Osteoblast (primary cell): ENCODE results near the gene CACNA2D1. TPM values are rescaled to one million over a fixed set of nuclear protein-coding genes. Genes with fewer than 3 reads are reported as not detected.

Source experiments
- DNase-seq: peaks from one replicate; pipeline ENCODE4 v3.0.0; 2011; ENCODE audit warnings: low spot score, mixed read lengths; ENCODE audit not compliant: insufficient read length; ENCODE audit errors: missing footprints
- H2AFZ ChIP-seq: 2 replicates; pipeline ENCODE4 v1.6.0; 2011; ENCODE audit warnings: mild to moderate bottlenecking, low read length
- H3K27ac ChIP-seq: 2 replicates; pipeline ENCODE4 v1.5.1; 2011; ENCODE audit warnings: mild to moderate bottlenecking, low read depth, low read length, moderate library complexity
- H3K27me3 ChIP-seq: 2 replicates; pipeline ENCODE4 v1.6.0; 2012; ENCODE audit warnings: mild to moderate bottlenecking, control low read depth, inconsistent platforms, low read length, moderate library complexity; ENCODE audit not compliant: insufficient read depth
- H3K36me3 ChIP-seq: 2 replicates; pipeline ENCODE4 v1.5.1; 2011; ENCODE audit warnings: mild to moderate bottlenecking, low read length, control low read depth, moderate library complexity; ENCODE audit not compliant: insufficient read depth
- H3K4me1 ChIP-seq: 2 replicates; pipeline ENCODE4 v1.5.1; 2011; ENCODE audit warnings: mild to moderate bottlenecking, low read length, control low read depth, moderate library complexity; ENCODE audit not compliant: insufficient read depth
- H3K4me2 ChIP-seq: 2 replicates; pipeline ENCODE4 v1.6.0; 2011; ENCODE audit warnings: mild to moderate bottlenecking, low read length; ENCODE audit not compliant: insufficient read depth
- H3K4me3 ChIP-seq: fragments of 200-600 bp; sonication (generic); 3 replicates; pipeline ENCODE4 v1.5.1; 2012; ENCODE audit warnings: mild to moderate bottlenecking, low read length, inconsistent platforms; ENCODE audit not compliant: insufficient read depth
- H3K79me2 ChIP-seq: 2 replicates; pipeline ENCODE4 v1.6.0; 2012; ENCODE audit warnings: mild to moderate bottlenecking, low read length, control low read depth, inconsistent platforms; ENCODE audit not compliant: insufficient read depth
- H3K9me3 ChIP-seq: 2 replicates; pipeline ENCODE4 v1.5.1; 2011; ENCODE audit warnings: low read depth, low read length, control low read depth
- H4K20me1 ChIP-seq: 2 replicates; pipeline ENCODE4 v1.6.0; 2012; ENCODE audit warnings: mild to moderate bottlenecking, low read length, control low read depth; ENCODE audit not compliant: insufficient read depth
- total RNA-seq: library from RNA; depleted of rRNA; stranded (reverse); fragments of >200 nt; gene quantifications from 2 replicates; pipeline ENCODE4 v1.2.3, GENCODE V29; 2012
- TF ChIP-seq, protein P1 (sequence below): IDR thresholded peaks from 2 replicates; pipeline ENCODE4 v1.5.1; 2011; ENCODE audit warnings: mild to moderate bottlenecking, low read depth, low read length, moderate library complexity; ENCODE audit errors: extremely low read depth

Gene CACNA2D1
- total RNA-seq, 1 donor: 145 TPM

- H4K20me1 ChIP-seq: no peaks in the 10 kb centered on the region
- H3K4me2 ChIP-seq: no peak overlapping the region
- no peaks in the 10 kb centered on the region for H3K79me2 ChIP-seq
- TF ChIP-seq, protein P1, sequence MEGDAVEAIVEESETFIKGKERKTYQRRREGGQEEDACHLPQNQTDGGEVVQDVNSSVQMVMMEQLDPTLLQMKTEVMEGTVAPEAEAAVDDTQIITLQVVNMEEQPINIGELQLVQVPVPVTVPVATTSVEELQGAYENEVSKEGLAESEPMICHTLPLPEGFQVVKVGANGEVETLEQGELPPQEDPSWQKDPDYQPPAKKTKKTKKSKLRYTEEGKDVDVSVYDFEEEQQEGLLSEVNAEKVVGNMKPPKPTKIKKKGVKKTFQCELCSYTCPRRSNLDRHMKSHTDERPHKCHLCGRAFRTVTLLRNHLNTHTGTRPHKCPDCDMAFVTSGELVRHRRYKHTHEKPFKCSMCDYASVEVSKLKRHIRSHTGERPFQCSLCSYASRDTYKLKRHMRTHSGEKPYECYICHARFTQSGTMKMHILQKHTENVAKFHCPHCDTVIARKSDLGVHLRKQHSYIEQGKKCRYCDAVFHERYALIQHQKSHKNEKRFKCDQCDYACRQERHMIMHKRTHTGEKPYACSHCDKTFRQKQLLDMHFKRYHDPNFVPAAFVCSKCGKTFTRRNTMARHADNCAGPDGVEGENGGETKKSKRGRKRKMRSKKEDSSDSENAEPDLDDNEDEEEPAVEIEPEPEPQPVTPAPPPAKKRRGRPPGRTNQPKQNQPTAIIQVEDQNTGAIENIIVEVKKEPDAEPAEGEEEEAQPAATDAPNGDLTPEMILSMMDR: no peak
- no peaks in the 10 kb centered on the region for H3K27me3 ChIP-seq
- no peak overlapping the region for H3K4me3 ChIP-seq
- H3K27ac ChIP-seq: no peak overlapping the region
- H3K4me1 ChIP-seq: no peaks in the 10 kb centered on the region
- H3K9me3 ChIP-seq: no peaks in the 10 kb centered on the region
- H2AFZ ChIP-seq: no peak overlapping the region
- H3K36me3 ChIP-seq: peaks cover 39% of the 10 kb centered on the region
- DNase-seq: no peak
These were observed 450.4 kb downstream of the CACNA2D1 start for GRCh38 chr7:81993186-81993585.

DNA sequence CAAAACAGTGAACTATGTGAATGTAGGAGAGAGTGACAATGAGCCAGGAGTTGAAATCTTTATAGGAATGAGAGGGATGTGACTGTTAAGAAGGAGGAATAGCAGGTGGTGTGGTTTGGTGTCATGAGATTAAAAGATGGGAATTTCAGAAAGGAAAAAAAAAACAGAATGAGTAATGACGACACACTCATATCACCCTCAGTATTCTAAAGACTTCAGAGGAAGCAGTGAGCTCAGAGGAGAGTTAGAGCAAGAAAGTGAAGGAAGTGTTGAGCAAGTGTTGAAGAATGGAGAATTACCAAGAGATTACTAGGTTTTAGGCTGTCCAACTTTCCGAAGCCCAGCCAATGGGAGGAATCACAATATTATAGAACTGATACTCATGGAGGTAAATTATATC, 453.2 kb downstream of the CACNA2D1 start:
- Histone ChIP-seq H3K27me3 (no peaks in the 10 kb centered on the region), H3K4me1 (no peaks in the 10 kb centered on the region), H3K9me3 (no peaks in the 10 kb centered on the region), H3K4me2 (no peak overlapping the region), H3K4me3 (no peak overlapping the region), H3K36me3 (peaks cover 38% of the 10 kb centered on the region), H4K20me1 (no peaks in the 10 kb centered on the region), H3K79me2 (no peaks in the 10 kb centered on the region), H2AFZ (no peak overlapping the region), H3K27ac (no peak overlapping the region)
- no peak for DNase-seq
- TF ChIP-seq, protein P1: no peak

- Histone ChIP-seq H3K27ac (no peak overlapping the region), H3K4me2 (no peak overlapping the region)
- TF ChIP-seq, protein P1: no peak
These were observed 456.7 kb downstream of the CACNA2D1 start for GRCh38 chr7:81986723-81987470.

DNA sequence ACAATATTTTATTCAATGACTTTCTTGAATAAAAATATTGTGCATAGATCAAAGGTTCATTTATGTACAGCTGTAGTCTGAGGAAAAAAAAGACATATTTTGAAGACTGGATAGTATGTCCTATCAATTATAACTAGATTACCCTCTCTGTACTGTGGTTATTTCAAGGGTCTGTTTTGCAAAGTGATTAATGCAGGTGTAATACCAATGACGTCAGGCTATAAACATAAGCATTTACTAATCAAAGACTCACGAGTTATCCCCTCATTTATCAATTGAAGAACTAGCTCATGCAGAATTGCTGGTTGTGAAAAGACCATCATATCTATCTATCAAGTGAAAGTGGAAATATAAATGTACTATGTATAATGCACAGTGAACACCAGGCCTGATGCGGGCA, 460.2 kb downstream of the CACNA2D1 start:
- no peaks in the 10 kb centered on the region for H3K27me3 ChIP-seq
- H3K4me3 ChIP-seq: no peak overlapping the region
- H3K4me1 ChIP-seq: no peaks in the 10 kb centered on the region
- H4K20me1 ChIP-seq: no peaks in the 10 kb centered on the region
- TF ChIP-seq, protein P1: no peak
- H2AFZ ChIP-seq: no peak overlapping the region
- DNase-seq: no peak
- no peak overlapping the region for H3K27ac ChIP-seq
- H3K79me2 ChIP-seq: no peaks in the 10 kb centered on the region
- H3K4me2 ChIP-seq: no peak overlapping the region
- H3K9me3 ChIP-seq: no peaks in the 10 kb centered on the region
- H3K36me3 ChIP-seq: peaks cover 57% of the 10 kb centered on the region

More at GRCh38 chr7:81986723-81987470, 456.7 kb downstream of the CACNA2D1 start:
- peaks cover 47% of the 10 kb centered on the region for H3K36me3 ChIP-seq
- no peaks in the 10 kb centered on the region for H3K4me1 ChIP-seq
- H3K4me3 ChIP-seq: no peak overlapping the region
- H3K79me2 ChIP-seq: no peaks in the 10 kb centered on the region
- no peaks in the 10 kb centered on the region for H3K9me3 ChIP-seq
- H4K20me1 ChIP-seq: no peaks in the 10 kb centered on the region
- H3K27me3 ChIP-seq: no peaks in the 10 kb centered on the region
- H2AFZ ChIP-seq: no peak overlapping the region
- no peak for DNase-seq
